Astrocyte (in vitro differentiated cells and primary cell): Measurements from ENCODE around the gene MORC1. TPM values are rescaled to one million over a fixed set of nuclear protein-coding genes. Genes with fewer than 3 reads are reported as not detected.
"Not testable (repeated sequence)": the region's sequence is repeated elsewhere in the genome, so short reads cannot be mapped to it uniquely, and the experiment has no call there.

ENCODE experiments used
- DNase-seq: peaks from one replicate; pipeline ENCODE4 v3.0.0-alpha.2; 2010; ENCODE audit warnings: low read depth
- FAIRE-seq: peaks from 2 replicates; lab custom pipeline; 2011; peaks lifted over from hg19 to GRCh38; lab: Jason Lieb, UNC
- H2AFZ ChIP-seq: 2 replicates; pipeline ENCODE4 v1.6.0; 2012; ENCODE audit warnings: low read depth, low read length, inconsistent platforms
- H3K27ac ChIP-seq: 2 replicates; pipeline ENCODE4 v1.5.1; 2011; ENCODE audit warnings: low read depth, low read length, inconsistent platforms
- H3K27me3 ChIP-seq: 2 replicates; pipeline ENCODE4 v1.6.0; 2011; ENCODE audit warnings: low read length, inconsistent platforms; ENCODE audit not compliant: insufficient read depth
- H3K36me3 ChIP-seq: 2 replicates; pipeline ENCODE4 v1.5.1; 2011; ENCODE audit warnings: low read length, inconsistent platforms; ENCODE audit not compliant: insufficient read depth
- H3K4me1 ChIP-seq: 2 replicates; pipeline ENCODE4 v1.5.1; 2011; ENCODE audit warnings: low read length, inconsistent platforms; ENCODE audit not compliant: insufficient read depth
- H3K4me2 ChIP-seq: 2 replicates; pipeline ENCODE4 v1.6.0; 2012; ENCODE audit warnings: low read length, inconsistent platforms
- H3K4me3 ChIP-seq: 2 replicates; pipeline ENCODE4 v1.5.1; 2011; ENCODE audit warnings: low read depth, mild to moderate bottlenecking, low read length, inconsistent platforms; ENCODE audit not compliant: insufficient read depth
- H3K79me2 ChIP-seq: 2 replicates; pipeline ENCODE4 v1.6.0; 2012; ENCODE audit warnings: mild to moderate bottlenecking, low read length, inconsistent platforms; ENCODE audit not compliant: insufficient read depth
- H3K9ac ChIP-seq: 2 replicates; pipeline ENCODE4 v1.6.0; 2012; ENCODE audit warnings: mild to moderate bottlenecking, low read length, inconsistent platforms
- H3K9me3 ChIP-seq: 2 replicates; pipeline ENCODE4 v1.5.1; 2012; ENCODE audit warnings: low read depth, mild to moderate bottlenecking, low read length, inconsistent platforms; ENCODE audit not compliant: insufficient read depth
- H4K20me1 ChIP-seq: 2 replicates; pipeline ENCODE4 v1.6.0; 2012; ENCODE audit warnings: low read length, inconsistent platforms; ENCODE audit not compliant: insufficient read depth
- H3K27ac Mint-ChIP-seq: one replicate; pipeline ENCODE4 v1.8.0; 2021; ENCODE audit warnings: mild to moderate bottlenecking, mixed read lengths; ENCODE audit not compliant: unreplicated experiment
- H3K27me3 Mint-ChIP-seq: one replicate; pipeline ENCODE4 v1.8.0; 2021; ENCODE audit warnings: low read depth, mixed read lengths; ENCODE audit not compliant: unreplicated experiment
- H3K36me3 Mint-ChIP-seq: one replicate; pipeline ENCODE4 v1.8.0; 2021; ENCODE audit warnings: low read depth, mixed read lengths; ENCODE audit not compliant: unreplicated experiment
- H3K4me1 Mint-ChIP-seq: one replicate; pipeline ENCODE4 v1.8.0; 2021; ENCODE audit warnings: low read depth, mixed read lengths; ENCODE audit not compliant: unreplicated experiment
- H3K4me3 Mint-ChIP-seq: one replicate; pipeline ENCODE4 v1.8.0; 2021; ENCODE audit warnings: mild to moderate bottlenecking, moderate library complexity, mixed read lengths; ENCODE audit not compliant: unreplicated experiment
- H3K9me3 Mint-ChIP-seq: one replicate; pipeline ENCODE4 v1.8.0; 2021; ENCODE audit warnings: mild to moderate bottlenecking, mixed read lengths; ENCODE audit not compliant: unreplicated experiment
- EZH2 ChIP-seq: IDR thresholded peaks from 2 replicates; pipeline ENCODE4 v1.6.1; 2012; ENCODE audit warnings: mild to moderate bottlenecking, low read length, inconsistent platforms; ENCODE audit not compliant: insufficient read depth
- total RNA-seq: library from RNA; stranded (reverse); gene quantifications from 2 replicates; pipeline ENCODE4 v1.2.1, GENCODE V29; 2021
- TF ChIP-seq, protein P1 (sequence below): IDR thresholded peaks from 2 replicates; pipeline ENCODE4 v1.5.1; 2011; ENCODE audit warnings: low read depth, mild to moderate bottlenecking, inconsistent platforms, low read length, moderate library complexity; ENCODE audit not compliant: insufficient read depth

MORC1 gene
- total RNA-seq, 1 donor from 2014 or later = not detected

DNA sequence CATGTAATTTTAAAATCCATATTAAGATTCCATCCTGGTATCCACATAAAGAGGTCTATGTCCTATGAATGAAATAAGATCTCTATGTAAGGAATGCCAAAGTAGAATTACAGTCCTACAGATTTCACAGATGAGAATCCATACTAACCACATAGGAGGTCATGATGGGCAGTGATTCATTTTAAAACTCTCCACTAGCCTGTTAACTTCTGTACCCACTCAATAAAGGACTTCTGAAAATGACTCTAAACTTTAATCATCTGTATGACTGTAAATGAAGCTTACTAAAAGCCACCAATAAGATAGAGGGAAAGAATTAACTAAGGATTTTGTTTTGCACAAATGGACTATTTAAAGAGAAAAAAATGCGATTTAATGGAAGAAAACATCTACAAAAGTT lies 28.7 kb downstream of the MORC1 start:
- no peaks in the 10 kb centered on the region for H4K20me1 ChIP-seq
- FAIRE-seq = no peak

DNA sequence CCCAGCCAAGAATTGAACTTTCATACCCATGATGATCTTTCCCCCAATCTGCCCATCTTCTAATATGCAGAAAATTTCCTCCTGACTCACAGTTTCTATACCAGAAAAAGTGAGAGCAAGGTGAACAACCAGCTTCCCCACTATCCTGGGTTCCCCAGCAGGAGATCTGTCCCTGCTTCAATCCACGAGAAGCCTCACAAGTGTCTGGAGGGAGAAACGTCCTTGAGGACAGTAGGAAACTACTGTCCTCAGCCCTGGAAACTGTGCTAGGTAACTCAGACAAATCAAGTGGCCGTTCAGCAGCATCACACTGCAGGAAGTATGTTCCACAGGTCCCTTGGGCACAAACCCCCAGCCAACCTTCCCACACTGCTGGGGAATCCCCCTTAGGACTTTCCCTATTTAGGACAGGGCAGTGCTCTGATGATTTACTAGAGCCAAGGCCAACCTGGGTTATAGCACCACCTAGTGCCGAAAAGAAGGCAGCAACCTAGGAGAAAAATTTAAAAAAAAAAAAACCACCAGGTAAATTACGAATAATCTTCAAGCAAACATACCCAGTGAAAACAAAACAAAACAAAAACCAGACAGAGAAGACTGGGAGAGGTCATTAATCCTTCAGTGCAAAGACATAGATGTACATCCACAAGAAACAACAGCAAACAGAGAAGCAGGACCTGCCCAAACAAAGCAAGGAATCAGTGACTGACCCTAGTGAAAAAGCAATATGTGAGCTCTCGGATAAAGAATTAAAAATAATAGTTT lies 36.0 kb downstream of the MORC1 start:
- H3K36me3 ChIP-seq = no peaks in the 10 kb centered on the region
- Mint-ChIP-seq H3K4me3 (no peak overlapping the region), H3K27ac (no peak overlapping the region), H3K27me3 (no peaks in the 10 kb centered on the region), H3K9me3 (no peaks in the 10 kb centered on the region), H3K4me1 (no peaks in the 10 kb centered on the region), H3K36me3 (no peaks in the 10 kb centered on the region)
- FAIRE-seq = no peak
- no peak for TF ChIP-seq EZH2
- TF ChIP-seq, protein P1, sequence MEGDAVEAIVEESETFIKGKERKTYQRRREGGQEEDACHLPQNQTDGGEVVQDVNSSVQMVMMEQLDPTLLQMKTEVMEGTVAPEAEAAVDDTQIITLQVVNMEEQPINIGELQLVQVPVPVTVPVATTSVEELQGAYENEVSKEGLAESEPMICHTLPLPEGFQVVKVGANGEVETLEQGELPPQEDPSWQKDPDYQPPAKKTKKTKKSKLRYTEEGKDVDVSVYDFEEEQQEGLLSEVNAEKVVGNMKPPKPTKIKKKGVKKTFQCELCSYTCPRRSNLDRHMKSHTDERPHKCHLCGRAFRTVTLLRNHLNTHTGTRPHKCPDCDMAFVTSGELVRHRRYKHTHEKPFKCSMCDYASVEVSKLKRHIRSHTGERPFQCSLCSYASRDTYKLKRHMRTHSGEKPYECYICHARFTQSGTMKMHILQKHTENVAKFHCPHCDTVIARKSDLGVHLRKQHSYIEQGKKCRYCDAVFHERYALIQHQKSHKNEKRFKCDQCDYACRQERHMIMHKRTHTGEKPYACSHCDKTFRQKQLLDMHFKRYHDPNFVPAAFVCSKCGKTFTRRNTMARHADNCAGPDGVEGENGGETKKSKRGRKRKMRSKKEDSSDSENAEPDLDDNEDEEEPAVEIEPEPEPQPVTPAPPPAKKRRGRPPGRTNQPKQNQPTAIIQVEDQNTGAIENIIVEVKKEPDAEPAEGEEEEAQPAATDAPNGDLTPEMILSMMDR = peak; percentile 90
- peak overlapping the region; percentile 13 for H3K4me2 ChIP-seq
- no peak overlapping the region for H2AFZ ChIP-seq
- H3K27ac ChIP-seq = no peak overlapping the region
- H3K79me2 ChIP-seq = no peaks in the 10 kb centered on the region
- H3K9ac ChIP-seq = no peak overlapping the region
- H3K4me3 ChIP-seq = no peak overlapping the region
- H4K20me1 ChIP-seq = no peaks in the 10 kb centered on the region
- H3K4me1 ChIP-seq = no peaks in the 10 kb centered on the region
- H3K9me3 ChIP-seq = no peaks in the 10 kb centered on the region
- no peaks in the 10 kb centered on the region for H3K27me3 ChIP-seq
- DNase-seq = peak; percentile 36

More for the DNA sequence above, 28.7 kb downstream of the MORC1 start:
- H3K4me3 ChIP-seq = no peak overlapping the region
- H2AFZ ChIP-seq = no peak overlapping the region
- no peak for TF ChIP-seq EZH2
- TF ChIP-seq, protein P1 = no peak
- peaks cover 11% of the 10 kb centered on the region for H3K4me1 Mint-ChIP-seq
- no peaks in the 10 kb centered on the region for H3K36me3 ChIP-seq
- no peaks in the 10 kb centered on the region for H3K27me3 ChIP-seq
- no peaks in the 10 kb centered on the region for H3K27me3 Mint-ChIP-seq
- H3K79me2 ChIP-seq = no peaks in the 10 kb centered on the region
- no peak overlapping the region for H3K27ac ChIP-seq
- H3K9me3 ChIP-seq = no peaks in the 10 kb centered on the region
- no peak overlapping the region for H3K27ac Mint-ChIP-seq
- H3K36me3 Mint-ChIP-seq = no peaks in the 10 kb centered on the region
- H3K4me2 ChIP-seq = no peak overlapping the region
- H3K4me1 ChIP-seq = no peaks in the 10 kb centered on the region
- H3K4me3 Mint-ChIP-seq = no peak overlapping the region
- H3K9ac ChIP-seq = no peak overlapping the region
- DNase-seq = no peak
- H3K9me3 Mint-ChIP-seq = peaks cover 2% of the 10 kb centered on the region

DNA sequence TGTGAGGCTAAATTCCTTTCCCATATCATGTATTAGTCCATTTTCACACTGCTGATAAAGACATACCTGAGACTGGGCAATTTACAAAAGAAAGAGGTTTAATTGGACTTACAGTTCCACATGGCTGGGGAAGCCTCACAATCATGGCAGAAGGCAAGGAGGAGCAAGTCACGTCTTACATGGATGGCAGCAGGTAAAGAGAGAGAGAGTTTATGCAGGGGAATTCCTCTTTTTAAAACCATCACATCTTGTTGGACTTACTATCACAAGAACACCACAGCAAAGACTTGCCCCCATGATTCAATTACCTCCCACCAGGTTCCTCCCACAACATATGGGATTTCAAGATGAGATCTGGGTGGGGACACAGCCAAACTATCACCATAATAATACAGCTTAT lies 37.8 kb downstream of the MORC1 start:
- FAIRE-seq, H3K79me2 ChIP-seq, H3K9me3 Mint-ChIP-seq, H3K4me2 ChIP-seq, H3K27ac ChIP-seq, H3K9ac ChIP-seq, H4K20me1 ChIP-seq, H3K36me3 Mint-ChIP-seq, H3K4me3 Mint-ChIP-seq, H3K4me1 Mint-ChIP-seq, H2AFZ ChIP-seq, H3K4me1 ChIP-seq, H3K27me3 ChIP-seq, H3K36me3 ChIP-seq, H3K27ac Mint-ChIP-seq, DNase-seq, H3K4me3 ChIP-seq, H3K27me3 Mint-ChIP-seq, H3K9me3 ChIP-seq: not testable (repeated sequence)
